Activated naive CD4-positive, alpha-beta T cell treated with anti-CD3 and anti-CD28 coated beads for 36 hours (primary cell): ENCODE measurements around the gene INTS13. TPM values are rescaled to one million over a fixed set of nuclear protein-coding genes. Genes with fewer than 3 reads are reported as not detected.
"Not testable (repeated sequence)": the region's sequence is repeated elsewhere in the genome, so short reads cannot be mapped to it uniquely, and the experiment has no call there.

Experiments
- CTCF ChIA-PET: fragments of 350-600 bp; sonication (Branson Sonifier 250); formaldehyde crosslinking; loops from one replicate; lab custom pipeline; 2021; ENCODE audit warnings: antibody characterized with exemption; lab: Charles Lee
- DNase-seq: peaks from one replicate; pipeline ENCODE4 v3.0.0-alpha.2; 2020
- H3K27ac Mint-ChIP-seq: one replicate; pipeline ENCODE4 v1.8.0; 2021; ENCODE audit warnings: mild to moderate bottlenecking, mixed read lengths
- H3K27me3 Mint-ChIP-seq: one replicate; pipeline ENCODE4 v1.8.0; 2021; ENCODE audit warnings: low read depth, mixed read lengths
- H3K36me3 Mint-ChIP-seq: one replicate; pipeline ENCODE4 v1.8.0; 2021; ENCODE audit warnings: low read depth, mixed read lengths
- H3K4me1 Mint-ChIP-seq: one replicate; pipeline ENCODE4 v1.8.0; 2021; ENCODE audit warnings: low read depth, mixed read lengths
- H3K4me3 Mint-ChIP-seq: one replicate; pipeline ENCODE4 v1.8.0; 2021; ENCODE audit warnings: mild to moderate bottlenecking, moderate library complexity, mixed read lengths
- H3K9me3 Mint-ChIP-seq: one replicate; pipeline ENCODE4 v1.8.0; 2021; ENCODE audit warnings: mixed read lengths
- intact Hi-C: fragments of 100-400 bp; cut with micrococcal nuclease; formaldehyde crosslinking; loops from one replicate; pipeline ENCODE4 v1.15.1; 2023
- total RNA-seq, 2 experiments: library from RNA; stranded (reverse); gene quantifications; one replicate each; pipeline ENCODE4 v1.2.3, GENCODE V29; 2021

Gene INTS13
- total RNA-seq, 2 experiments from 2014 or later, result 39.6 to 42.0 TPM

DNA sequence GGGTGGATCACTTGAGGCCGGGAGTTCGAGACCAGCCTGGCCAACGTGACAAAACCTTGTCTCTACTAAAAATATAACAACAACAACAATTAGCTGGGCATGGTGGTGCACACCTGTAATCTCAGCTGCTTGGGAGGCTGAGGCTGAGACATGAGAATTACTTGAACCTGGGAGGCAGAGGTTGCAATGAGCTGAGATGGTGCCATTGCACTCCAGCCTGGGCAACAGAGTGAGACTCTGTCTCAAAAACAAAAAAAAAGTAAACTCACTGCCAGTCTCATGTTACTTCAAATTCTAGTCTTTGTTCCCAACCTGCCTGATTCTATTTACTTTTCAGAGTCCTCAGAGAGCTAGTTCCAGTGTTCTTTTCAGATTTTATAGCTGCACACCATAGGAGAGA, 75.0 kb downstream of the INTS13 start:
- peaks cover 11% of the 10 kb centered on the region for H3K27me3 Mint-ChIP-seq
- CTCF ChIA-PET, result interaction anchor here (0.6 to 1.8 kb wide), 7 partner anchors 8 to 37 kb away, joined by 3 to 9 read pairs (median 4); no protein-coding TSS in a partner anchor
- H3K9me3 Mint-ChIP-seq, H3K4me1 Mint-ChIP-seq, H3K4me3 Mint-ChIP-seq, H3K27ac Mint-ChIP-seq, H3K36me3 Mint-ChIP-seq, DNase-seq, intact Hi-C loops: not testable (repeated sequence)

GRCh38 chr12:26861690-26862089, 76.1 kb downstream of the INTS13 start:
- no peaks in the 10 kb centered on the region for H3K36me3 Mint-ChIP-seq
- H3K4me3 Mint-ChIP-seq, result no peak overlapping the region
- H3K9me3 Mint-ChIP-seq, result no peaks in the 10 kb centered on the region

GRCh38 chr12:26857465-26858176, 80.2 kb downstream of the INTS13 start:
- DNase-seq, result no peak
- H3K4me3 Mint-ChIP-seq, result no peak overlapping the region
- CTCF ChIA-PET, result no interaction called here
- intact Hi-C loops, result no loop called here
- H3K27me3 Mint-ChIP-seq, result no peaks in the 10 kb centered on the region
- H3K36me3 Mint-ChIP-seq, result no peaks in the 10 kb centered on the region
- no peak overlapping the region for H3K27ac Mint-ChIP-seq
- H3K9me3 Mint-ChIP-seq, result no peaks in the 10 kb centered on the region
- H3K4me1 Mint-ChIP-seq, result no peaks in the 10 kb centered on the region

More at GRCh38 chr12:26861690-26862089, 76.1 kb downstream of the INTS13 start:
- intact Hi-C loops, result no loop called here
- DNase-seq, result no peak
- CTCF ChIA-PET, result no interaction called here
- Mint-ChIP-seq H3K4me1 (no peaks in the 10 kb centered on the region), H3K27ac (no peak overlapping the region), H3K27me3 (peaks cover 11% of the 10 kb centered on the region)

- no peaks in the 10 kb centered on the region for H3K27me3 Mint-ChIP-seq
- intact Hi-C loops, result no loop called here
- CTCF ChIA-PET, result interaction anchor here (0.9 to 2.7 kb wide), 5 partner anchors 8 to 531 kb away, joined by 3 to 21 read pairs (median 4); no protein-coding TSS in a partner anchor
- H3K27ac Mint-ChIP-seq, result no peak overlapping the region
- no peak for DNase-seq
- no peaks in the 10 kb centered on the region for H3K9me3 Mint-ChIP-seq
- no peaks in the 10 kb centered on the region for H3K4me1 Mint-ChIP-seq
- no peaks in the 10 kb centered on the region for H3K36me3 Mint-ChIP-seq
- no peak overlapping the region for H3K4me3 Mint-ChIP-seq
These were observed 82.4 kb downstream of the INTS13 start for GRCh38 chr12:26855337-26855736.

Other genes starting within 250 kb of the INTS13 start
- gene ITPR2, start 104.8 kb downstream of the INTS13 start, total RNA-seq, result 10 to 100 TPM; 24.4 to 24.5 TPM
- 10 to 100 TPM; 37.0 to 38.4 TPM for gene FGFR1OP2, start 489 bp upstream of the INTS13 start, total RNA-seq
- gene TM7SF3, start 76.4 kb upstream of the INTS13 start, total RNA-seq, result 10 to 100 TPM; 39.1 to 42.8 TPM
- gene MED21, start 84.6 kb upstream of the INTS13 start, total RNA-seq, result 10 to 100 TPM; 23.7 to 23.9 TPM
- not detected for gene C12orf71, start 144.6 kb upstream of the INTS13 start, total RNA-seq